Stimulated activated naive CD4-positive, alpha-beta T cell treated with Interleukin-2 at 50 U/mL for 16 hours (primary cell): ENCODE measurements around the gene RIC1.
"Not testable (repeated sequence)": the region's sequence is repeated elsewhere in the genome, so short reads cannot be mapped to it uniquely, and the experiment has no call there.

Experiments
- DNase-seq: peaks from one replicate; lab custom pipeline; 2025; lab: John Stamatoyannopoulos, UW

Gene RIC1

GRCh38 chr9:5786370-5787127 is 157.6 kb downstream of the RIC1 start:
- no peak for DNase-seq

GRCh38 chr9:5787220-5787619 is 158.3 kb downstream of the RIC1 start:
- no peak for DNase-seq

GRCh38 chr9:5787759-5788302 is 158.9 kb downstream of the RIC1 start:
- no peak for DNase-seq

- no peak for DNase-seq
Observed at GRCh38 chr9:5789489-5789888, 160.6 kb downstream of the RIC1 start.

GRCh38 chr9:5790923-5791322 is 162.0 kb downstream of the RIC1 start:
- DNase-seq, result no peak

GRCh38 chr9:5791870-5792269 is 163.0 kb downstream of the RIC1 start:
- no peak for DNase-seq

- no peak for DNase-seq
Observed at GRCh38 chr9:5793812-5794211, 164.9 kb downstream of the RIC1 start.

- DNase-seq, result no peak
Observed at GRCh38 chr9:5796298-5796697, 167.4 kb downstream of the RIC1 start.

- DNase-seq, result no peak
Observed at GRCh38 chr9:5798581-5798980, 169.7 kb downstream of the RIC1 start.

GRCh38 chr9:5799314-5799713 is 170.4 kb downstream of the RIC1 start:
- no peak for DNase-seq

GRCh38 chr9:5800378-5800777 is 171.5 kb downstream of the RIC1 start:
- not testable (repeated sequence) for DNase-seq

GRCh38 chr9:5800969-5801738 is 172.2 kb downstream of the RIC1 start:
- DNase-seq, result no peak

GRCh38 chr9:5801739-5802113 is 172.8 kb downstream of the RIC1 start:
- no peak for DNase-seq

- no peak for DNase-seq
Observed at GRCh38 chr9:5805478-5805877, 176.6 kb downstream of the RIC1 start.

- DNase-seq, result no peak
Observed at GRCh38 chr9:5811751-5812150, 182.8 kb downstream of the RIC1 start.

GRCh38 chr9:5813824-5814223 is 184.9 kb downstream of the RIC1 start:
- DNase-seq, result no peak

- DNase-seq, result no peak
Observed at GRCh38 chr9:5815461-5815860, 186.6 kb downstream of the RIC1 start.

- no peak for DNase-seq
Observed at GRCh38 chr9:5817862-5818261, 189.0 kb downstream of the RIC1 start.

GRCh38 chr9:5818424-5819142 is 189.7 kb downstream of the RIC1 start:
- no peak for DNase-seq

- no peak for DNase-seq
Observed at GRCh38 chr9:5819174-5819573, 190.3 kb downstream of the RIC1 start.

GRCh38 chr9:5820425-5820824 is 191.5 kb downstream of the RIC1 start:
- DNase-seq, result no peak

- no peak for DNase-seq
Observed at GRCh38 chr9:5825223-5825622, 196.3 kb downstream of the RIC1 start.
